ENCODE measurements around the gene CAPG. TPM values are rescaled to one million over a fixed set of nuclear protein-coding genes. Genes with fewer than 3 reads are reported as not detected.

The CAPG gene
- 80.7 TPM for polyA plus RNA-seq (2013)

GRCh38 chr2:85409845-85410583, at the start of gene CAPG:
Gene CAPG, minus strand, starts transcription at chr2:85410366. Its CDS starts 8,221 bp downstream, at chr2:85402145.
- no peaks in the 10 kb centered on the region for H3K27me3 ChIP-seq (replicated peaks in 2 of 5; ENCODE audit: control insufficient read depth in 4 of 5, insufficient read depth in 5 of 5, low read length in 4 of 5)
- POLR2A ChIA-PET: interaction anchor here (0.6 to 1.4 kb wide), 3 partner anchors 9 to 186 kb away, joined by 3 read pairs; partner anchors contain the start of gene RNF181
- peaks cover 24 to 92% (median 86%) of the 10 kb centered on the region in 4 experiments for H3K4me1 ChIP-seq (ENCODE audit: control extremely low read depth in 1 of 4, control insufficient read depth in 4 of 4, insufficient read depth in 4 of 4, low read length in 3 of 4)
- peak in 2 of 3 donors; percentile 63 to 74 for DNase-seq
- no peaks in the 10 kb centered on the region for H3K36me3 ChIP-seq (ENCODE audit: control insufficient read depth in 4 of 4, insufficient read depth in 4 of 4, low read length in 3 of 4)
- H3K27ac ChIP-seq (ENCODE audit: insufficient read depth in 1 of 2, low read depth in 1 of 2, low read length in 2 of 2, poor library complexity in 1 of 2, severe bottlenecking in 2 of 2): no peak within 1 kb of the TSS
- H3K9me3 ChIP-seq (ENCODE audit: control extremely low read depth in 1 of 5, control insufficient read depth in 4 of 5, insufficient read depth in 2 of 5, low read depth in 1 of 5, low read length in 4 of 5): no peaks in the 10 kb centered on the region
- peak within 1 kb of the TSS in 5 of 7 experiments; percentile 32 to 69 (median 50) for H3K4me3 ChIP-seq (ENCODE audit: control insufficient read depth in 1 of 7, extremely low read depth in 1 of 7, insufficient read depth in 4 of 7, low read depth in 2 of 7, low read length in 6 of 7)
- WGBS (ENCODE audit: insufficient coverage): 34% methylated on average over 7 of the region's 12 CpGs
- CTCF ChIA-PET: interaction anchor here (2.1 to 7.9 kb wide), 2 partner anchors 10 to 140 kb away, joined by 9 to 49 read pairs; no protein-coding TSS in a partner anchor

- ChIA-PET POLR2A (no interaction called here), CTCF (no interaction called here)
- H3K4me3 ChIP-seq (ENCODE audit: control insufficient read depth in 1 of 7, extremely low read depth in 1 of 7, insufficient read depth in 4 of 7, low read depth in 2 of 7, low read length in 6 of 7): no peak overlapping the region
- H3K4me1 ChIP-seq (ENCODE audit: control extremely low read depth in 1 of 4, control insufficient read depth in 4 of 4, insufficient read depth in 4 of 4, low read length in 3 of 4): peaks cover 0 to 4% (median 1%) of the 10 kb centered on the region in 4 experiments
- DNase-seq: no peak
- H3K27ac ChIP-seq (ENCODE audit: insufficient read depth in 1 of 2, low read depth in 1 of 2, low read length in 2 of 2, poor library complexity in 1 of 2, severe bottlenecking in 2 of 2): no peak overlapping the region
- no peaks in the 10 kb centered on the region for H3K36me3 ChIP-seq (ENCODE audit: control insufficient read depth in 4 of 4, insufficient read depth in 4 of 4, low read length in 3 of 4)
- WGBS (ENCODE audit: insufficient coverage): no CpG with 5 or more reads among the region's 1 CpG
- no peaks in the 10 kb centered on the region for H3K27me3 ChIP-seq (replicated peaks in 2 of 5; ENCODE audit: control insufficient read depth in 4 of 5, insufficient read depth in 5 of 5, low read length in 4 of 5)
- H3K9me3 ChIP-seq (ENCODE audit: control extremely low read depth in 1 of 5, control insufficient read depth in 4 of 5, insufficient read depth in 2 of 5, low read depth in 1 of 5, low read length in 4 of 5): no peaks in the 10 kb centered on the region
Observed at GRCh38 chr2:85459771-85460170, 49.6 kb upstream of the CAPG start.

GRCh38 chr2:85458601-85459563, 48.7 kb upstream of the CAPG start:
- Histone ChIP-seq H3K4me3 (ENCODE audit: control insufficient read depth in 1 of 7, extremely low read depth in 1 of 7, insufficient read depth in 4 of 7, low read depth in 2 of 7, low read length in 6 of 7) (no peak overlapping the region), H3K9me3 (ENCODE audit: control extremely low read depth in 1 of 5, control insufficient read depth in 4 of 5, insufficient read depth in 2 of 5, low read depth in 1 of 5, low read length in 4 of 5) (no peaks in the 10 kb centered on the region), H3K27ac (ENCODE audit: insufficient read depth in 1 of 2, low read depth in 1 of 2, low read length in 2 of 2, poor library complexity in 1 of 2, severe bottlenecking in 2 of 2) (no peak overlapping the region), H3K27me3 (replicated peaks in 2 of 5; ENCODE audit: control insufficient read depth in 4 of 5, insufficient read depth in 5 of 5, low read length in 4 of 5) (no peaks in the 10 kb centered on the region), H3K4me1 (ENCODE audit: control extremely low read depth in 1 of 4, control insufficient read depth in 4 of 4, insufficient read depth in 4 of 4, low read length in 3 of 4) (peaks cover 0 to 4% (median 2%) of the 10 kb centered on the region in 4 experiments), H3K36me3 (ENCODE audit: control insufficient read depth in 4 of 4, insufficient read depth in 4 of 4, low read length in 3 of 4) (no peaks in the 10 kb centered on the region)
- 93% methylated on average over 9 of the region's 12 CpGs for WGBS (ENCODE audit: insufficient coverage)
- no peak for DNase-seq
- CTCF ChIA-PET: interaction anchor here (1.4 kb wide), 1 partner anchor 17 kb away, joined by 3 read pairs; no protein-coding TSS in a partner anchor
- POLR2A ChIA-PET: no interaction called here

GRCh38 chr2:85457877-85458316, 47.7 kb upstream of the CAPG start:
- Histone ChIP-seq H3K4me1 (ENCODE audit: control extremely low read depth in 1 of 4, control insufficient read depth in 4 of 4, insufficient read depth in 4 of 4, low read length in 3 of 4) (peaks cover 0 to 14% (median 10%) of the 10 kb centered on the region in 4 experiments), H3K27ac (ENCODE audit: insufficient read depth in 1 of 2, low read depth in 1 of 2, low read length in 2 of 2, poor library complexity in 1 of 2, severe bottlenecking in 2 of 2) (no peak overlapping the region), H3K27me3 (replicated peaks in 2 of 5; ENCODE audit: control insufficient read depth in 4 of 5, insufficient read depth in 5 of 5, low read length in 4 of 5) (no peaks in the 10 kb centered on the region), H3K9me3 (ENCODE audit: control extremely low read depth in 1 of 5, control insufficient read depth in 4 of 5, insufficient read depth in 2 of 5, low read depth in 1 of 5, low read length in 4 of 5) (no peaks in the 10 kb centered on the region), H3K4me3 (ENCODE audit: control insufficient read depth in 1 of 7, extremely low read depth in 1 of 7, insufficient read depth in 4 of 7, low read depth in 2 of 7, low read length in 6 of 7) (no peak overlapping the region), H3K36me3 (ENCODE audit: control insufficient read depth in 4 of 4, insufficient read depth in 4 of 4, low read length in 3 of 4) (no peaks in the 10 kb centered on the region)
- POLR2A ChIA-PET: no interaction called here
- 95% methylated on average over 4 of the region's 6 CpGs for WGBS (ENCODE audit: insufficient coverage)
- CTCF ChIA-PET: interaction anchor here (1.4 to 3.6 kb wide), 2 partner anchors 11 to 16 kb away, joined by 3 to 20 read pairs; no protein-coding TSS in a partner anchor
- no peak for DNase-seq

- no peaks in the 10 kb centered on the region for H3K27me3 ChIP-seq (replicated peaks in 2 of 5; ENCODE audit: control insufficient read depth in 4 of 5, insufficient read depth in 5 of 5, low read length in 4 of 5)
- CTCF ChIA-PET: interaction anchor here (1.0 to 3.6 kb wide), 3 partner anchors 12 to 18 kb away, joined by 4 to 20 read pairs (median 6); no protein-coding TSS in a partner anchor
Observed at GRCh38 chr2:85457043-85457442, 46.9 kb upstream of the CAPG start.

GRCh38 chr2:85455552-85456090, 45.5 kb upstream of the CAPG start:
- POLR2A ChIA-PET: no interaction called here
- H3K4me1 ChIP-seq (ENCODE audit: control extremely low read depth in 1 of 4, control insufficient read depth in 4 of 4, insufficient read depth in 4 of 4, low read length in 3 of 4): peaks cover 0 to 24% (median 19%) of the 10 kb centered on the region in 4 experiments
- no CpG with 5 or more reads among the region's 1 CpG for WGBS (ENCODE audit: insufficient coverage)
- no peak for DNase-seq
- CTCF ChIA-PET: interaction anchor here (1.2 to 3.6 kb wide), 4 partner anchors 9 to 20 kb away, joined by 4 to 20 read pairs (median 5); no protein-coding TSS in a partner anchor
- H3K9me3 ChIP-seq (ENCODE audit: control extremely low read depth in 1 of 5, control insufficient read depth in 4 of 5, insufficient read depth in 2 of 5, low read depth in 1 of 5, low read length in 4 of 5): no peaks in the 10 kb centered on the region
- no peaks in the 10 kb centered on the region for H3K27me3 ChIP-seq (replicated peaks in 2 of 5; ENCODE audit: control insufficient read depth in 4 of 5, insufficient read depth in 5 of 5, low read length in 4 of 5)
- no peaks in the 10 kb centered on the region for H3K36me3 ChIP-seq (ENCODE audit: control insufficient read depth in 4 of 4, insufficient read depth in 4 of 4, low read length in 3 of 4)
- no peak overlapping the region for H3K4me3 ChIP-seq (ENCODE audit: control insufficient read depth in 1 of 7, extremely low read depth in 1 of 7, insufficient read depth in 4 of 7, low read depth in 2 of 7, low read length in 6 of 7)
- H3K27ac ChIP-seq (ENCODE audit: insufficient read depth in 1 of 2, low read depth in 1 of 2, low read length in 2 of 2, poor library complexity in 1 of 2, severe bottlenecking in 2 of 2): no peak overlapping the region

More at GRCh38 chr2:85457043-85457442, 46.9 kb upstream of the CAPG start:
- Histone ChIP-seq H3K4me1 (ENCODE audit: control extremely low read depth in 1 of 4, control insufficient read depth in 4 of 4, insufficient read depth in 4 of 4, low read length in 3 of 4) (peaks cover 0 to 22% (median 18%) of the 10 kb centered on the region in 4 experiments), H3K4me3 (ENCODE audit: control insufficient read depth in 1 of 7, extremely low read depth in 1 of 7, insufficient read depth in 4 of 7, low read depth in 2 of 7, low read length in 6 of 7) (no peak overlapping the region), H3K9me3 (ENCODE audit: control extremely low read depth in 1 of 5, control insufficient read depth in 4 of 5, insufficient read depth in 2 of 5, low read depth in 1 of 5, low read length in 4 of 5) (no peaks in the 10 kb centered on the region), H3K36me3 (ENCODE audit: control insufficient read depth in 4 of 4, insufficient read depth in 4 of 4, low read length in 3 of 4) (no peaks in the 10 kb centered on the region), H3K27ac (ENCODE audit: insufficient read depth in 1 of 2, low read depth in 1 of 2, low read length in 2 of 2, poor library complexity in 1 of 2, severe bottlenecking in 2 of 2) (no peak overlapping the region)
- DNase-seq: no peak
- 100% methylated on average over 1 of the region's 5 CpGs for WGBS (ENCODE audit: insufficient coverage)
- POLR2A ChIA-PET: no interaction called here
